ELR (cell line): ENCODE measurements around the gene CCNY.
A peak's percentile ranks its signal among the peaks of the same experiment; 100 is the strongest.
"Not testable (repeated sequence)": the region's sequence is repeated elsewhere in the genome, so short reads cannot be mapped to it uniquely, and the experiment has no call there.

ENCODE experiments used
- DNase-seq: peaks from one replicate; pipeline ENCODE4 v3.0.0-alpha.2; 2015; ENCODE audit warnings: low read depth

CCNY gene

DNA sequence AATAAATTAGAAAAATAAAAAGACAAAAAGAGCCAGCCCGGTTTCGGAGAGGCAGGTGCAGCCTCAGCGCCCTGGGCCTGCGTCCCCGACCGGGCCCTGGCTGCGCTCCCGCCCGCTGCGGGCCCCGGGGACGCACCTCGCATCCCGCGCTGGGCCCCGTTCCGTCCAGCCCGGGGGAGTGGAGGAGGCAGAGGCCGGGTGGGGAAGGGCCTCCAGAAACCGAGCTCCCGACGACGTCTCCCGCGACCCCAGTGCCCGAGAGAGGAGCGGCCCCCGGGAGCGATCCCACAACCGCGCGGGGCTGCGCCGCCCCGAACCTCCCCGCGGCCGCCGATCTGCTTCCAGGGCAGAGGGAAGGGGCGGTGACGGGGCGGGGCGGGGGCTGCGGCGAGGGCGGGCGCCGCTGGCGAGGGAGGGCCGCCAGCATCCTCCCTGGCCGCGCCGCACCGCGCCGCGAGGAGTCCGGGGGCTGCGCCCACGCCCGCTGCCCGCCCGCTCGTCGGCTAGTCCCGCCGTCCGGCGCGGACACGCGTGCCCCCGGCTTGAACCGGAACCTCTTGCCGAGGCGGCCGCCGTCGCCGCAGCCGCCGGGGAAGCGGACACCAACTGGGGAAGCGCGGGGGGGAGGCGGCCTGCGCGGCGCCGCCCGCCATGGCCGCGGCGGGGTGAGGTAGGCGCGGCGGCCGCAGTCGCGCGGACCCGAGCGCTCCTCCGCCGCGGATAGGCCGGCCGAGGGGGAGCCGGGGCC, at the start of gene CCNY:
CCNY (plus strand) TSS at position 426 of the 748 bp plus-strand sequence. CDS start 545 bp downstream, outside the sequence.
- peak; percentile 78 for DNase-seq

DNA sequence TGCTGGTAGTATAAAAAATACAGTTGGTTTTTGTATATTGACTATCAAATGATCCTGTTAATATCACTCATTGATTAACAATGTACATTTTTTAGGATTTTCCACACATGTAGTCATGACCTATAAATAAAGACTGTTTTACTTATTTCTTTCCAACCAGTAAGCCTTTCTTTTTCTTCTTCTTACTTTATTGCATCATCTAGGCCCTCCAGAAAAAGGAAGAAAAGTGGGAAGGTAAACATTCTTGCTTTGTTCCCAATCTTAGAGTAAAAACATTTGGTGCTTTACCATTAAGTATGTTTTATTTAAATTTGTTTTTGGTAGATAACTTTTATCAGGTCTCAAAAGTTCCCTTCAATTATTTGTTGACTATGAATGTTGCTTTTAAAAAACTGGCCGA, 47.1 kb upstream of the CCNY start:
- DNase-seq, result no peak

- DNase-seq, result no peak
Measured at GRCh38 chr10:35294506-35294905, 41.8 kb upstream of the CCNY start.

GRCh38 chr10:35299016-35299415, 37.3 kb upstream of the CCNY start:
- no peak for DNase-seq

GRCh38 chr10:35300063-35300699, 36.1 kb upstream of the CCNY start:
- DNase-seq, result peak; percentile 92

- DNase-seq, result no peak
Measured at GRCh38 chr10:35304649-35305048, 31.7 kb upstream of the CCNY start.

DNA sequence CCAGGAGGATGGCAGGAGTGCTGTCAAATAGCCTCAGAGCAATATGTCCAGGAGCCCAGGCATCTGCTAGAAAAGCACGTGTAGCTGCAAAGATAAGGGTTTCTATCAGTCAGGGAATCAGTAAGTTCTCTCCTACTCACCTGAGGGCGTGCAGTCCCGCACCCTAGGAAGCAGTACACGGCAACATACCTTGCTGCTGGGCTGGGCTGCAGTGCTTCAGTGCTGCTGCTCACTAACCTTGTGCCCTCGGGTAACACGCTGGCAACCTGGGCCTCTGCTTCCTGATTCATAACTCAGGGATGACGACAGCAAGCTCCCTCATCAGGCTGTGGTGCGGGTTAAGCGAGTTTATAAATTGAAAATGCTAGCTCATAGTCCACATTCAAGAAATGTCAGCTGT, 29.5 kb upstream of the CCNY start:
- DNase-seq, result peak; percentile 48

DNA sequence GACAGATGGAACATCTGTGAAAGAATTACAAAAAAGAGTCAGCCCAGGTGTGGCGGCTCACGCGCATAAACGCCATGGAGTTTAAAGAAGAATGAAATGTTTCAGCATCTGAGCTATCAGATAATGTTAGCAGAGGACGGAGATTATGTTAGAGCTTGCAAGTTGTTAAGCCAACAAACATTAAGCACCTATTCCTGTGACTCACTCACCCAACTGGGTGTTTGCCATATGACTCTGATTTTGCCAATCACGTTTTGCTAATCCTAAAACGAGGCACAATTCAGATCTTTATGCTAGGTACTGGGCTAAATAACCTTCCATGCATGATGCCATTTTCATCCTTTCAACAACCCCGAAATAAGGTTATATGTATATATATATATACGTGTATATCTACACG, 29.0 kb upstream of the CCNY start:
- DNase-seq, result peak; percentile 57

- DNase-seq, result no peak
Measured at GRCh38 chr10:35308809-35309208, 27.5 kb upstream of the CCNY start.

DNA sequence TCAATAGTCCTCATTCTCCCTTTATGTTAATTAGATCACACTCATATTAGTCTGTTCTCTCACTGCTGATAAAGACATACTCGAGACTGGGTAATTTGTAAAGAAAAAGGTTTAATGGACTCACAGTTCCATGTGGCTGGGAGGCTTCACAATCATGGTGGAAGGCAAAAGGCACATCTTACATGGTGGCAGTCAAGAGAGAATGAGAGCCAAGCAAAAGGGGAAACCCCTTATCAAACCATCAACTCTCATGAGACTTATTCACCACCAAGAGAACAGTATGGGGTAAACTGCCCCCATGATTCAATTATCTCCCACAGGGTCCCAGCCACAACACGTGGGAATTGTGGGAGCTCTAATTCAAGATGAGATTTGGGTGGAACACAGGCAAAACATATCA, 22.2 kb upstream of the CCNY start:
- DNase-seq, result not testable (repeated sequence)

DNA sequence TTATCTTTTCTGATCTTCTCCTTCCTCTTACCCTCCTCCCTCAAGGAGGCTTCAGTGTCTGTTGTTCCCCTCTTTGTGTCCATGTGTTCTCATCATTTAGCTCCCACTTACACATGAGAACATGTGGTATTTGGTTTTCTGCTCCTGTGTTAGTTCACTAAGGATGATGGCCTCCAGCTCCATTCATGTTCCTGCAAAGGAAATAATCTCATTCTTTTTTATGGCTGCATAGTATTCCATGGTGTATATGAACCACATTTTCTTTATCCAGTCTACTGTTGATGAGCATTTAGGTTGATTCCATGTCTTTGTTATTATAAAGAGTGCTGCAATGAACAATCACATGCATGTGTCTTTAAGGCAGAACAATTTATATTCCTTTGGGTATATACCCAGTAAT, 21.1 kb upstream of the CCNY start:
- DNase-seq, result not testable (repeated sequence)

GRCh38 chr10:35316218-35316967, 19.9 kb upstream of the CCNY start:
- DNase-seq, result no peak

DNA sequence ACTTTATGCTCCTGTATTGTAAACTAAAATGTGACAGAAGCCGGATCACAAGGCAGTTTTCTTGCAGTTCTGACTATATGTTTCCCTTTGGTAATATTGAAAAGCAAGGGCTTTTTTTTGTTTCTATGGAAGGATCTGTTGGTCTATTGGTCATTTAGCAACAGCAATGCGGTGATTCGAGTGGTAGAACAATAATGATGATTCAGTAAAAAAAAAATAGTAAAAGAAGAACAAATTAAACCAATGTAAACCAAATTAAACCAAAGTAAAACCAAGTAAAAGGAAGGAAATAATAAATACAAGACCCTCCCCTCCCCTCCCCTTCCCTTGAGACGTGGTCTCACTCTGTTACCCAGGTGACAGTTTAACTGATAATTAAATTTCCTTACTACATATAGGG, 17.8 kb upstream of the CCNY start:
- no peak for DNase-seq

DNA sequence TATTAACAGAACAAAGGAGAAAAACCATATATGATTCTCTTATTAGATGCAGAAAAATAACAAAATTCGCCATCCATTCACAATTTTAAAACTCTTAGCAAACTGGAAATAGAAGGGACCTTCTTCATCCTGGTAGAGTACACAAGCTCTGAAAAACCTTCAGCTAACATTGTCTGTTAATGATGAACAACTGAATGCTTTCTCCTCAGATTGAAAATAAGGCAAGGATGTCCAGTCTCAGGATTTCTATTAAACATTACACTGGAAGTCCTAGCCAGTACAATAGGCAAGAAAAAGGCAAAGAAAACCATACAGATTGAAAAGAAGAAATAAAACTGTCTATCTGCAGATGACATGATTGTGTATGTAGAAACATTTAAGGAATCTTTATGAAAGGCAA, 16.0 kb upstream of the CCNY start:
- DNase-seq, result no peak

DNA sequence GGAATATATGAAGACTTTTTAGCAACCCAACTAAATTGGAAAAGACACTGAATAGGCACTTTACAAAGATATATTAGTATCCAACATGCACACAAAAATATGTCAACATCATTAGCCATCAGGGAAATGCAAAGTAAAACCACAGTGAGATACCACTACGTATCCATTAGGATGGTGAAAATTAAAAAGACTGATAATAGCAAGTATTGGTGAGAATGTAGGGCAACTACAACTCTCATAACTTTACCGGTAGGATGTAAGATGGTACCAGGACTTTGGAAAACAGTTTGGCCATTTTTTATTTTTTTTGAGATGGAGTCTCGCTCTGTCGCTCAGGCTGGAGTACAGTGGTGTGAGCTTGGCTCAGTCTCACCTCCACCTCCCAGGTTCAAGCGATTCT, 13.7 kb upstream of the CCNY start:
- DNase-seq, result no peak

DNA sequence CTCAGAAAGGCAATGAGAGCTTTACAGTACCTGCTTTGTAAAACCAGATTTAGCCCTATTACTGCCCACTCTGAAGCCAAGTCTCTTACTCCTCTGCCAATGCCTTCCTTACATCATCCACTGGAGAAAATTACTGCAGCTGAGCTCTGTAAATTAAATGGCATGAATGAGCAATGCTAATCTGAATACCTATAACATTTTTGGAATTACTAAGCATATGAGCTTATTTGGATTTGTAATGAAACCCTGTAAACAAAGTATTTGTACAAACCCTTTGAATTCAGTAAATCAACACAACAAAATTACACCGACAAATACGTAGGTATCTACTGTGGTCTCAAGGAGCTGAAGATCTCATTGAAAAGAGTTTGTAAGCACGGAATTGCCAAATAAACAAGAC, 12.1 kb upstream of the CCNY start:
- DNase-seq, result peak; percentile 65

DNA sequence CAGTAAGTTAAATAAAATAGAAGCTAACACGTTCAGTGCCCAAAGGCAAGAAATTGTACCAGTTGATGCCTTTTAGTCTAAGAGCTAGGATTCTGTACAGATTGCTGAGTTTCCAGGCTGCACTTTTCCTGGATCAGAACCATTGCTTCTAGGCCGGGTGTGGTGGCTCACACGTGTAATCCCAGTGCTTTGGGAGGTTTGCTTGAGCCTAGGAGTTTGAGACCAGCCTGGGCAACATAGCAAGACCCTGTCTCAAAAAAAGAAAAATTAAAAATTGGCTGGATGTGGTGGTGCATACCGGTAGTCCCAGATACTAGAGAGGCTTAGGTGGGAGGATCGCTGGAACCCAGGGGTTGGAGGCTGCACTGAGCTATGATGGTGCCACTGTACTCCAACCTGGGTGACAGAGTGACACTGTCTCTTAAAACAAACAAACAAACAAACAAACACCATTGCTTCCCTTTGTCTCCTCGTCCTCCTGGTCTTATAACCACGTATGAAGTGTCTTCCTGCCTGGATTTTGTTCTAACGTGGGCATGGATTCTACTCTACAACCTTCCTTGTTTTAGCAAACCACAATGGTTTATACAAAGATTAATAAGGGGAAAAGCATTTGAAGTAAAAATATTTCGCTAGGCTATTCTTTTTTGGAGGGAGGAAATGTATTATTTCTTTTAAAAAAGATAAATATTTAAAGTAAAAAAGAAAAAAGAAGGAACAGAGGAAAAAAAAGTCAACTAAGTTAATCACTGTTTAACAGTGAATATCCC, 9.7 kb upstream of the CCNY start:
- DNase-seq, result peak; percentile 23

- no peak for DNase-seq
Measured at GRCh38 chr10:35327790-35328403, 8.4 kb upstream of the CCNY start.

DNA sequence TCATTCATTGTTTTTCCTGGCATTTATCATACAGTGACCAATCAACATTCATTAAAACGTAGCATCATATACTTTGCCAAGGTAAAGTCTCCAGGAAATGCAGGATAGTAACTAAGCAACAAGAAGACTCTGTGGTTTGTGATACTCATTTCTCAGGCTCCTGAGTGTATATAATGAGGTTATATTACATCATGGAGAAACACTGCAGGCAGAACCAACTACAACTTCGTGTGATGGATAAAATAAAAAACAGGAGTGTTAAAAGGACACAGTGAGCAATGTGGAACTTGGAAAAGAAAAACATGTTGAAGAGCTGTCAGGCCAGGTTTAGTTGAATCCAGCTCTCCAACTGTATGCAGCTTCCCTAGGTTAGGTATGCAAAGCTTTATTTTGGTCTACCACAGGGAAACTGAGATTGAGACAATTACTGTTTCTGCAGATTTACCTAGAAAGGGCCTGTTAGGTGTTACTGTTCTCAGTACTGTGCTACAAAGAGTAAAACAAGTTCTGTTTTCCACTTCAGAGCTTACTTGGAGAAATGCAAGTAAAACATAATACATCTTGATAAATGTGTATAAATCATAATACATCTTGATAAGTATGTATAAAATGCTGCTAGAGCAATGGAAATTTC, 7.8 kb upstream of the CCNY start:
- DNase-seq, result peak; percentile 88

- DNase-seq, result no peak
Measured at GRCh38 chr10:35329520-35329919, 6.8 kb upstream of the CCNY start.

- DNase-seq, result peak; percentile 94
Measured at GRCh38 chr10:35331894-35332640, 4.2 kb upstream of the CCNY start.
